ENCODE results near the gene TEX19. TPM values are rescaled to one million over a fixed set of nuclear protein-coding genes. Genes with fewer than 3 reads are reported as not detected.

Gene TEX19
- total and polyA plus RNA-seq, 10 of the 15 experiments (the other 5 are each of a cell fraction or from before 2014, with no cell fraction given) = 0.03 to 0.32 (median 0.13) TPM; not detected in 3

GRCh38 chr17:82338858-82339633 lies 20.0 kb upstream of the TEX19 start:
- ChIA-PET RAD21 (ENCODE audit: unreplicated experiment) (no interaction called here), POLR2A (no interaction called here), SMC1A (ENCODE audit: uncharacterized antibody, unreplicated experiment) (interaction anchor here (1.6 to 1.7 kb wide), 3 partner anchors 8 to 55 kb away, joined by 3 to 4 read pairs (median 3); no protein-coding TSS in a partner anchor), CTCF (interaction anchor here (2.8 kb wide), 1 partner anchor 11 kb away, joined by 10 read pairs; no protein-coding TSS in a partner anchor)
- Histone ChIP-seq H3K4me3 (no peak overlapping the region), H3K9ac (ENCODE audit: control insufficient read depth, insufficient read depth, low read length) (no peak overlapping the region), H2AFZ (ENCODE audit: control insufficient read depth, low read depth, low read length) (no peak overlapping the region), H3K9me3 (replicated peaks; ENCODE audit: control insufficient read depth, insufficient read depth, low read length) (no peaks in the 10 kb centered on the region), H4K20me1 (ENCODE audit: control insufficient read depth, insufficient read depth) (no peaks in the 10 kb centered on the region), H3K27ac (ENCODE audit: control insufficient read depth, insufficient read depth) (no peak overlapping the region), H3K79me2 (ENCODE audit: control insufficient read depth, insufficient read depth, low read length) (no peaks in the 10 kb centered on the region), H3K4me2 (ENCODE audit: control insufficient read depth, insufficient read depth) (no peak overlapping the region), H3K36me3 (ENCODE audit: control insufficient read depth in 2 of 2, insufficient read depth in 2 of 2, low read length in 1 of 2) (no peaks in the 10 kb centered on the region), H3K4me1 (ENCODE audit: control insufficient read depth, insufficient read depth, low read length) (peaks cover 6% of the 10 kb centered on the region), H3K27me3 (replicated peaks in 1 of 2; ENCODE audit: control insufficient read depth in 2 of 2, insufficient read depth in 2 of 2, low read length in 1 of 2) (peaks cover 0 to 6% of the 10 kb centered on the region in 2 experiments; a peak in 1 of 4 replicates)
- WGBS (ENCODE audit: insufficient coverage, insufficient replicate concordance, low lambda C conversion rate, missing lambda C conversion rate) = 47% methylated on average over 29 of the region's 29 CpGs
- no peak for FAIRE-seq
- BruUV-seq (replicated peaks) = no TSS peak
- in situ Hi-C loops (cut with MboI) = no loop called here
- no peak for DNase-seq (ENCODE audit: low read depth, low spot score)
- ATAC-seq = no peak
- TF ChIP-seq GABPA (IDR thresholded peaks at IDR 0.05; ENCODE audit: low read depth) (no peak), BMI1 (IDR thresholded peaks at IDR 0.05; ENCODE audit: borderline replicate concordance) (no peak), IRF4 (IDR thresholded peaks at IDR 0.05; ENCODE audit: low read depth, low read length) (no peak)
- intact Hi-C loops (cut with micrococcal nuclease; ENCODE audit: unreplicated experiment) = no loop called here

GRCh38 chr17:82339634-82340580 lies 19.1 kb upstream of the TEX19 start:
- FAIRE-seq (no peak), DNase-seq (ENCODE audit: low read depth, low spot score) (no peak), ATAC-seq (no peak)
- 44% methylated on average over 9 of the region's 10 CpGs for WGBS (ENCODE audit: insufficient coverage, insufficient replicate concordance, low lambda C conversion rate, missing lambda C conversion rate)
- no peak overlapping the region for H3K4me2 ChIP-seq (ENCODE audit: control insufficient read depth, insufficient read depth)
- H3K79me2 ChIP-seq (ENCODE audit: control insufficient read depth, insufficient read depth, low read length) = no peaks in the 10 kb centered on the region
- H3K36me3 ChIP-seq (ENCODE audit: control insufficient read depth in 2 of 2, insufficient read depth in 2 of 2, low read length in 1 of 2) = no peaks in the 10 kb centered on the region
- intact Hi-C loops (cut with micrococcal nuclease; ENCODE audit: unreplicated experiment) = no loop called here
- CTCF ChIA-PET = interaction anchor here (2.8 kb wide), 1 partner anchor 10 kb away, joined by 10 read pairs; no protein-coding TSS in a partner anchor
- RAD21 ChIA-PET (ENCODE audit: unreplicated experiment) = interaction anchor here (0.9 kb wide), 1 partner anchor 13 kb away, joined by 3 read pairs; no protein-coding TSS in a partner anchor
- H3K4me1 ChIP-seq (ENCODE audit: control insufficient read depth, insufficient read depth, low read length) = peaks cover 3% of the 10 kb centered on the region
- in situ Hi-C loops (cut with MboI) = no loop called here
- no TSS peak for BruUV-seq (replicated peaks)
- POLR2A ChIA-PET = no interaction called here
- H3K4me3 ChIP-seq = no peak overlapping the region
- SMC1A ChIA-PET (ENCODE audit: uncharacterized antibody, unreplicated experiment) = no interaction called here
- no peaks in the 10 kb centered on the region for H3K27me3 ChIP-seq (replicated peaks in 1 of 2; ENCODE audit: control insufficient read depth in 2 of 2, insufficient read depth in 2 of 2, low read length in 1 of 2)
- no peak overlapping the region for H2AFZ ChIP-seq (ENCODE audit: control insufficient read depth, low read depth, low read length)
- H3K9ac ChIP-seq (ENCODE audit: control insufficient read depth, insufficient read depth, low read length) = no peak overlapping the region
- no peak overlapping the region for H3K27ac ChIP-seq (ENCODE audit: control insufficient read depth, insufficient read depth)
- H3K9me3 ChIP-seq (replicated peaks; ENCODE audit: control insufficient read depth, insufficient read depth, low read length) = no peaks in the 10 kb centered on the region
- H4K20me1 ChIP-seq (ENCODE audit: control insufficient read depth, insufficient read depth) = no peaks in the 10 kb centered on the region
- TF ChIP-seq CEBPZ (IDR thresholded peaks at IDR 0.05; ENCODE audit: low read depth, low read length) = no peak
- TF ChIP-seq MYB (IDR thresholded peaks at IDR 0.05; ENCODE audit: borderline replicate concordance, low read depth, low read length) = no peak
- TF ChIP-seq CHD4 (IDR thresholded peaks at IDR 0.05) = no peak
- no peak for TF ChIP-seq STAT1 (conservative IDR thresholded peaks at IDR 0.05)
- TF ChIP-seq BCL3 (IDR thresholded peaks at IDR 0.05; ENCODE audit: borderline replicate concordance, insufficient read depth, low read depth, low read length, poor library complexity, severe bottlenecking) = no peak
- TF ChIP-seq TARDBP (IDR thresholded peaks at IDR 0.05; ENCODE audit: borderline replicate concordance) = no peak
- TF ChIP-seq CREM (IDR thresholded peaks at IDR 0.05; ENCODE audit: low read depth) = no peak
